ES-I3 (cell line): Measurements from ENCODE around the gene SBK1.
"Not testable (repeated sequence)": the region's sequence is repeated elsewhere in the genome, so short reads cannot be mapped to it uniquely, and the experiment has no call there.

ENCODE experiments used
- H3K36me3 ChIP-seq: 2 replicates; pipeline ENCODE4 v1.6.1; 2013; ENCODE audit warnings: mild to moderate bottlenecking, low read length, control low read depth, moderate library complexity; ENCODE audit not compliant: insufficient read depth
- H3K4me1 ChIP-seq: 2 replicates; pipeline ENCODE4 v1.6.1; 2013; ENCODE audit warnings: mild to moderate bottlenecking, control low read depth, low read length; ENCODE audit not compliant: insufficient read depth
- H3K9ac ChIP-seq: 2 replicates; pipeline ENCODE4 v1.6.1; 2013; ENCODE audit warnings: low read depth, mild to moderate bottlenecking, low read length, moderate library complexity
- H3K9me3 ChIP-seq: 2 replicates; pipeline ENCODE4 v1.6.1; 2013; ENCODE audit warnings: mild to moderate bottlenecking, low read length, moderate library complexity; ENCODE audit not compliant: control insufficient read depth, insufficient read depth

Gene SBK1

GRCh38 chr16:28321700-28322411 lies 29.5 kb downstream of the SBK1 start:
- Histone ChIP-seq H3K4me1 (no peaks in the 10 kb centered on the region; the same call in 1 of the 2 replicates), H3K36me3 (no peaks in the 10 kb centered on the region), H3K9ac (no peak overlapping the region), H3K9me3 (no peaks in the 10 kb centered on the region)

GRCh38 chr16:28324235-28324886 lies 32.0 kb downstream of the SBK1 start:
- Histone ChIP-seq H3K36me3 (no peaks in the 10 kb centered on the region), H3K9ac (no peak overlapping the region), H3K9me3 (no peaks in the 10 kb centered on the region), H3K4me1 (no peaks in the 10 kb centered on the region; the same call in 1 of the 2 replicates)

- no peaks in the 10 kb centered on the region for H3K36me3 ChIP-seq
- no peaks in the 10 kb centered on the region for H3K9me3 ChIP-seq
- no peaks in the 10 kb centered on the region; the same call in 1 of the 2 replicates for H3K4me1 ChIP-seq
- no peak overlapping the region for H3K9ac ChIP-seq
These were observed 32.6 kb downstream of the SBK1 start for GRCh38 chr16:28324887-28325279.

- no peak overlapping the region for H3K9ac ChIP-seq
- no peaks in the 10 kb centered on the region for H3K36me3 ChIP-seq
- peaks cover 3% of the 10 kb centered on the region; the same call in 1 of the 2 replicates for H3K4me1 ChIP-seq
- H3K9me3 ChIP-seq, result no peaks in the 10 kb centered on the region
These were observed 34.7 kb downstream of the SBK1 start for GRCh38 chr16:28326881-28327610.

- H3K36me3 ChIP-seq, H3K9ac ChIP-seq, H3K9me3 ChIP-seq, H3K4me1 ChIP-seq: not testable (repeated sequence)
These were observed 37.9 kb downstream of the SBK1 start for GRCh38 chr16:28330232-28330631.

- H3K9me3 ChIP-seq, H3K36me3 ChIP-seq, H3K9ac ChIP-seq, H3K4me1 ChIP-seq: not testable (repeated sequence)
These were observed 38.7 kb downstream of the SBK1 start for GRCh38 chr16:28330981-28331380.

GRCh38 chr16:28332632-28333031 lies 40.3 kb downstream of the SBK1 start:
- H3K4me1 ChIP-seq, H3K36me3 ChIP-seq, H3K9me3 ChIP-seq, H3K9ac ChIP-seq: not testable (repeated sequence)

- not testable (repeated sequence) for H3K9ac ChIP-seq, H3K36me3 ChIP-seq, H3K9me3 ChIP-seq, H3K4me1 ChIP-seq
These were observed 43.4 kb downstream of the SBK1 start for GRCh38 chr16:28335678-28336077.

- not testable (repeated sequence) for H3K9me3 ChIP-seq, H3K4me1 ChIP-seq, H3K36me3 ChIP-seq, H3K9ac ChIP-seq
These were observed 44.8 kb downstream of the SBK1 start for GRCh38 chr16:28336940-28337710.

- not testable (repeated sequence) for H3K9ac ChIP-seq, H3K36me3 ChIP-seq, H3K4me1 ChIP-seq, H3K9me3 ChIP-seq
These were observed 45.9 kb downstream of the SBK1 start for GRCh38 chr16:28338230-28338629.

- not testable (repeated sequence) for H3K9me3 ChIP-seq, H3K9ac ChIP-seq, H3K4me1 ChIP-seq, H3K36me3 ChIP-seq
These were observed 70.3 kb downstream of the SBK1 start for GRCh38 chr16:28362600-28362999.

GRCh38 chr16:28363408-28363807 lies 71.1 kb downstream of the SBK1 start, which contains the start of gene NPIPB6:
TSS of gene NPIPB6 (minus strand) at chr16:28363508. CDS start at chr16:28362822, 686 bp downstream.
- not testable (repeated sequence) for H3K9ac ChIP-seq, H3K36me3 ChIP-seq, H3K4me1 ChIP-seq, H3K9me3 ChIP-seq

- not testable (repeated sequence) for H3K9me3 ChIP-seq, H3K36me3 ChIP-seq, H3K9ac ChIP-seq, H3K4me1 ChIP-seq
These were observed 72.2 kb downstream of the SBK1 start for GRCh38 chr16:28364268-28365173.

GRCh38 chr16:28367926-28368325 lies 75.6 kb downstream of the SBK1 start:
- not testable (repeated sequence) for H3K4me1 ChIP-seq, H3K9ac ChIP-seq, H3K9me3 ChIP-seq, H3K36me3 ChIP-seq
